ENCODE data around the gene SSR1.

DNA sequence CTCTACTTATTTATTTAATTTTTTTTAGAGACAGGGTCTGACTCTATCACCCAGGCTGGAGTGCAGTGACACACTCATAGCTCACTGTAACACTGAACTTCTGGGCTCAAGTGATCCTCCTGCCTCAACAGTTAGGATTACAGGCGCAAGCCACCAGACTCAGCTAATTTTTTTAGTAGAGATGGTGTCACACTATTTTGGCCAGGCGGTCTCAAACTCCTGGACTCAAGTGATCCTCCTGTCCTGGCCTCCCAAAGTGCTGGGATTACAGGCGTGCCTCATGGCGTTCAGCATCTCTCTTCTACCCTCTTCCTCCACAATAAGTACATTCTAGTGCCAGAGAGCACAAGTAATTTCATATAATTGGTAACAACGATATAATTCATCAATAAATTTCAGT lies 5.5 kb downstream of the SSR1 start:
- TF ChIP-seq, protein P1, sequence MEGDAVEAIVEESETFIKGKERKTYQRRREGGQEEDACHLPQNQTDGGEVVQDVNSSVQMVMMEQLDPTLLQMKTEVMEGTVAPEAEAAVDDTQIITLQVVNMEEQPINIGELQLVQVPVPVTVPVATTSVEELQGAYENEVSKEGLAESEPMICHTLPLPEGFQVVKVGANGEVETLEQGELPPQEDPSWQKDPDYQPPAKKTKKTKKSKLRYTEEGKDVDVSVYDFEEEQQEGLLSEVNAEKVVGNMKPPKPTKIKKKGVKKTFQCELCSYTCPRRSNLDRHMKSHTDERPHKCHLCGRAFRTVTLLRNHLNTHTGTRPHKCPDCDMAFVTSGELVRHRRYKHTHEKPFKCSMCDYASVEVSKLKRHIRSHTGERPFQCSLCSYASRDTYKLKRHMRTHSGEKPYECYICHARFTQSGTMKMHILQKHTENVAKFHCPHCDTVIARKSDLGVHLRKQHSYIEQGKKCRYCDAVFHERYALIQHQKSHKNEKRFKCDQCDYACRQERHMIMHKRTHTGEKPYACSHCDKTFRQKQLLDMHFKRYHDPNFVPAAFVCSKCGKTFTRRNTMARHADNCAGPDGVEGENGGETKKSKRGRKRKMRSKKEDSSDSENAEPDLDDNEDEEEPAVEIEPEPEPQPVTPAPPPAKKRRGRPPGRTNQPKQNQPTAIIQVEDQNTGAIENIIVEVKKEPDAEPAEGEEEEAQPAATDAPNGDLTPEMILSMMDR (IDR thresholded peaks at IDR 0.05), result no peak
- TF ChIP-seq EZH2 (IDR thresholded peaks at IDR 0.05), result no peak
